GM12878 (cell line): Measurements from ENCODE around the gene MLLT3. TPM values are rescaled to one million over a fixed set of nuclear protein-coding genes. Genes with fewer than 3 reads are reported as not detected.

Source experiments
- CHD1 ChIP-seq: IDR thresholded peaks from 2 replicates; pipeline ENCODE4 v1.6.1; 2012; ENCODE audit warnings: low read depth, low read length, improper control_type of control experiment
- E2F8 ChIP-seq: fragments of 450-650 bp; IDR thresholded peaks from 2 replicates; pipeline ENCODE4 v1.6.1; 2018; ENCODE audit warnings: mild to moderate bottlenecking, low read depth, moderate library complexity; ENCODE audit not compliant: partially characterized antibody
- FOXM1 ChIP-seq: IDR thresholded peaks from 2 replicates; pipeline ENCODE4 v1.6.1; 2012; ENCODE audit warnings: low read depth, mild to moderate bottlenecking, inconsistent platforms, low read length, moderate library complexity
- HDAC2 ChIP-seq: fragments of 200-600 bp; sonication (generic); IDR thresholded peaks from 2 replicates; pipeline ENCODE4 v1.6.1; 2017
- NFIC ChIP-seq: IDR thresholded peaks from 2 replicates; pipeline ENCODE4 v1.6.1; 2012; ENCODE audit warnings: low read depth, mild to moderate bottlenecking, inconsistent platforms, low read length, moderate library complexity
- NR2C1 ChIP-seq: fragments of 450-650 bp; IDR thresholded peaks from 2 replicates; pipeline ENCODE4 v1.6.1; 2017; ENCODE audit warnings: antibody characterized with exemption, mild to moderate bottlenecking, moderate library complexity
- NRF1 ChIP-seq: conservative IDR thresholded peaks from 2 replicates; pipeline ENCODE4 v1.6.1; 2011; ENCODE audit warnings: mild to moderate bottlenecking, low read depth, low read length, improper control_type of control experiment
- POU2F2 ChIP-seq: IDR thresholded peaks from 3 replicates; pipeline ENCODE4 v1.6.1; 2011; ENCODE audit warnings: low read depth, mild to moderate bottlenecking, low read length, borderline replicate concordance
- SP1 ChIP-seq: IDR thresholded peaks from one replicate; pipeline ENCODE4 v1.6.1; 2011; ENCODE audit warnings: low read depth, low read length
- YY1 ChIP-seq: IDR thresholded peaks from 2 replicates; pipeline ENCODE4 v1.6.1; 2011; ENCODE audit warnings: low read depth, mild to moderate bottlenecking, low read length
- ZBTB40 ChIP-seq: fragments of 450-650 bp; IDR thresholded peaks from 2 replicates; pipeline ENCODE4 v1.6.1; 2016; ENCODE audit warnings: mild to moderate bottlenecking, moderate library complexity, borderline replicate concordance
- ZNF592 ChIP-seq: fragments of 450-650 bp; IDR thresholded peaks from 2 replicates; pipeline ENCODE4 v1.6.1; 2017; ENCODE audit warnings: mild to moderate bottlenecking, moderate library complexity
- ZNF622 ChIP-seq: fragments of 450-650 bp; IDR thresholded peaks from 2 replicates; pipeline ENCODE4 v1.6.1; 2017; ENCODE audit warnings: mild to moderate bottlenecking, inconsistent platforms
- polyA plus RNA-seq, 11 experiments: library from polyadenylated mRNA; depleted of rRNA in 4 of 11; unstranded in 6 of 11; stranded (reverse) in 5 of 11; fragments of >200 nt; fragmentation: Nextera tagmentation in 4 of 11; fragmentation: Illumina TruSeq in 1 of 11; extraction: Ambion mirVana in 4 of 11; extraction: Trizol in 1 of 11; gene quantifications; 1 replicate in 1 of 11; 2 replicates in 10 of 11; pipeline versions ENCODE4 v1.2.1 to v1.2.3, GENCODE V29; 2011 to 2016; ENCODE audit warnings: inconsistent platforms in 2 of 11, missing spikeins in 2 of 11, low read depth in 1 of 11
- total RNA-seq, 4 experiments: library from RNA; depleted of rRNA in 3 of 4; stranded (reverse); fragments of >200 nt in 3 of 4; fragmentation: Illumina TruSeq in 1 of 4; extraction: Trizol in 1 of 4; gene quantifications; 2 replicates each; pipeline versions ENCODE4 v1.2.1 to v1.2.3, GENCODE V29; 2013 to 2021

The MLLT3 gene
- total and polyA plus RNA-seq, 10 of the 15 experiments (the other 5 are each of a cell fraction or from before 2014, with no cell fraction given), result 17.7 to 72.3 (median 35.6) TPM

- no peak for TF ChIP-seq NR2C1
- no peak for TF ChIP-seq POU2F2
- TF ChIP-seq SP1, result no peak
- peak; percentile 41; the same call in 1 of the 2 replicates for TF ChIP-seq NFIC
- peak; percentile 36; the same call in 1 of the 2 replicates for TF ChIP-seq YY1
- TF ChIP-seq HDAC2, result no peak
- no peak for TF ChIP-seq ZNF622
- no peak for TF ChIP-seq CHD1
- no peak for TF ChIP-seq ZNF592
- no peak for TF ChIP-seq NRF1
- peak; percentile 33; the same call in 1 of the 2 replicates for TF ChIP-seq FOXM1
- no peak for TF ChIP-seq ZBTB40
- TF ChIP-seq E2F8, result no peak
These were observed 267.3 kb downstream of the MLLT3 start (continued) for GRCh38 chr9:20355022-20355421.
